Trophoblast cell (in vitro differentiated cells and primary cell): ENCODE measurements around the gene MAPT.
A peak's percentile ranks its signal among the peaks of the same experiment; 100 is the strongest.

Experiments used
- DNase-seq, 2 donors: peaks; one replicate each; pipeline ENCODE4 v3.0.0-alpha.2; 2016
- H2AFZ ChIP-seq: 2 replicates; pipeline ENCODE4 v1.6.1; 2013; ENCODE audit warnings: low read length, moderate library complexity, mild to moderate bottlenecking; ENCODE audit not compliant: insufficient read depth, poor library complexity
- H2AK5ac ChIP-seq: 2 replicates; pipeline ENCODE4 v1.6.1; 2013; ENCODE audit warnings: mild to moderate bottlenecking, low read length
- H2BK120ac ChIP-seq: 2 replicates; pipeline ENCODE4 v1.6.1; 2013; ENCODE audit warnings: low read length, mild to moderate bottlenecking, moderate library complexity; ENCODE audit not compliant: insufficient read depth, poor library complexity
- H2BK12ac ChIP-seq: 2 replicates; pipeline ENCODE4 v1.6.1; 2013; ENCODE audit warnings: mild to moderate bottlenecking, low read length, moderate library complexity
- H2BK5ac ChIP-seq: 2 replicates; pipeline ENCODE4 v1.6.1; 2013; ENCODE audit warnings: low read length, low read depth, moderate library complexity, mild to moderate bottlenecking; ENCODE audit not compliant: poor library complexity
- H3K14ac ChIP-seq: 2 replicates; pipeline ENCODE4 v1.6.1; 2013; ENCODE audit warnings: mild to moderate bottlenecking, low read length
- H3K18ac ChIP-seq: 2 replicates; pipeline ENCODE4 v1.6.1; 2013; ENCODE audit warnings: mild to moderate bottlenecking, low read length
- H3K23ac ChIP-seq: 2 replicates; pipeline ENCODE4 v1.6.1; 2013; ENCODE audit warnings: low read length
- H3K27ac ChIP-seq: 2 replicates; pipeline ENCODE4 v1.5.1; 2013; ENCODE audit warnings: low read depth, mild to moderate bottlenecking, inconsistent platforms, low read length, moderate library complexity
- H3K27me3 ChIP-seq: 2 replicates; pipeline ENCODE4 v1.6.1; 2013; ENCODE audit warnings: inconsistent platforms, mild to moderate bottlenecking, low read length, moderate library complexity; ENCODE audit not compliant: insufficient read depth
- H3K36me3 ChIP-seq, 2 experiments: 1 replicate in 1 of 2; 2 replicates in 1 of 2; pipeline ENCODE4 v1.6.1; 2013; ENCODE audit warnings: low read length in 2 of 2, mild to moderate bottlenecking in 2 of 2, moderate library complexity in 1 of 2; ENCODE audit not compliant: insufficient read depth in 2 of 2, control insufficient read depth in 1 of 2
- H3K4ac ChIP-seq: 2 replicates; pipeline ENCODE4 v1.6.1; 2013; ENCODE audit warnings: low read depth, mild to moderate bottlenecking, low read length, moderate library complexity
- H3K4me1 ChIP-seq, 2 experiments: 1 replicate in 1 of 2; 2 replicates in 1 of 2; pipeline ENCODE4 v1.6.1; 2013; ENCODE audit warnings: low read length in 2 of 2, mild to moderate bottlenecking in 2 of 2, moderate library complexity in 1 of 2; ENCODE audit not compliant: insufficient read depth in 2 of 2, control insufficient read depth in 1 of 2
- H3K4me2 ChIP-seq: 2 replicates; pipeline ENCODE4 v1.6.1; 2013; ENCODE audit warnings: inconsistent platforms, mild to moderate bottlenecking, low read length, moderate library complexity
- H3K4me3 ChIP-seq: 2 replicates; pipeline ENCODE4 v1.5.1; 2013; ENCODE audit warnings: mild to moderate bottlenecking, low read depth, low read length, inconsistent platforms
- H3K79me1 ChIP-seq: one replicate; pipeline ENCODE4 v1.6.1; 2013; ENCODE audit warnings: low read length
- H3K79me2 ChIP-seq: 2 replicates; pipeline ENCODE4 v1.6.1; 2013; ENCODE audit warnings: low read length, mild to moderate bottlenecking; ENCODE audit not compliant: control insufficient read depth, insufficient read depth, poor library complexity
- H3K9ac ChIP-seq: 2 replicates; pipeline ENCODE4 v1.6.1; 2013; ENCODE audit warnings: mild to moderate bottlenecking, low read length
- H3K9me3 ChIP-seq: 2 replicates; pipeline ENCODE4 v1.6.1; 2013; ENCODE audit warnings: low read depth, mild to moderate bottlenecking, control low read depth, inconsistent platforms, low read length; ENCODE audit not compliant: insufficient read depth
- H4K12ac ChIP-seq: 2 replicates; pipeline ENCODE4 v1.6.1; 2013; ENCODE audit warnings: low read depth, mild to moderate bottlenecking, low read length, moderate library complexity
- H4K8ac ChIP-seq: 2 replicates; pipeline ENCODE4 v1.6.1; 2013; ENCODE audit warnings: low read depth, mild to moderate bottlenecking, low read length, moderate library complexity
- H4K91ac ChIP-seq: one replicate; pipeline ENCODE4 v1.6.1; 2013; ENCODE audit warnings: low read depth, mild to moderate bottlenecking, low read length, moderate library complexity
- WGBS: extraction: QIAGEN DNeasy Blood & Tissue Kit; methylation state at CpG from one replicate; pipeline ENCODE4 v1.1.7; 2013; ENCODE audit warnings: missing lambda C conversion rate; ENCODE audit not compliant: insufficient read length, insufficient coverage; ENCODE audit errors: extremely low coverage; 5-methylcytosine and 5-hydroxymethylcytosine counted together

Gene MAPT

GRCh38 chr17:46025060-46025459, 130.7 kb downstream of the MAPT start:
- Histone ChIP-seq H3K4me3 (no peak overlapping the region), H3K36me3 (peaks cover 39 to 56% of the 10 kb centered on the region in 2 experiments), H3K9ac (no peak overlapping the region), H2BK12ac (no peak overlapping the region), H2BK5ac (no peak overlapping the region), H3K4ac (no peak overlapping the region), H3K4me1 (no peaks in the 10 kb centered on the region), H3K79me2 (no peaks in the 10 kb centered on the region), H3K79me1 (no peaks in the 10 kb centered on the region), H2BK120ac (no peak overlapping the region), H3K9me3 (peaks cover 3% of the 10 kb centered on the region), H3K27me3 (no peaks in the 10 kb centered on the region), H2AFZ (no peak overlapping the region), H2AK5ac (no peak overlapping the region), H3K4me2 (no peak overlapping the region), H3K18ac (no peak overlapping the region), H4K12ac (no peak overlapping the region), H4K91ac (no peak overlapping the region), H3K27ac (no peak overlapping the region), H3K14ac (no peak overlapping the region), H3K23ac (no peak overlapping the region), H4K8ac (no peak overlapping the region)
- no peak for DNase-seq
- no CpG with 5 or more reads among the region's 10 CpGs for WGBS

GRCh38 chr17:46025510-46026165, 131.3 kb downstream of the MAPT start:
- no CpG with 5 or more reads among the region's 8 CpGs for WGBS
- Histone ChIP-seq H3K79me1 (no peaks in the 10 kb centered on the region), H2BK5ac (no peak overlapping the region), H4K8ac (no peak overlapping the region), H2BK120ac (no peak overlapping the region), H3K79me2 (no peaks in the 10 kb centered on the region), H3K27ac (no peak overlapping the region), H3K36me3 (peaks cover 40 to 58% of the 10 kb centered on the region in 2 experiments), H3K18ac (no peak overlapping the region), H3K4ac (no peak overlapping the region), H2BK12ac (no peak overlapping the region), H3K14ac (no peak overlapping the region), H3K4me2 (no peak overlapping the region), H3K9me3 (peaks cover 2% of the 10 kb centered on the region), H4K12ac (no peak overlapping the region), H3K4me1 (no peaks in the 10 kb centered on the region), H3K4me3 (peak overlapping the region; percentile 27), H3K9ac (no peak overlapping the region), H3K27me3 (no peaks in the 10 kb centered on the region), H3K23ac (peak overlapping the region; percentile 64), H2AFZ (no peak overlapping the region), H4K91ac (no peak overlapping the region), H2AK5ac (no peak overlapping the region)
- DNase-seq = no peak

DNA sequence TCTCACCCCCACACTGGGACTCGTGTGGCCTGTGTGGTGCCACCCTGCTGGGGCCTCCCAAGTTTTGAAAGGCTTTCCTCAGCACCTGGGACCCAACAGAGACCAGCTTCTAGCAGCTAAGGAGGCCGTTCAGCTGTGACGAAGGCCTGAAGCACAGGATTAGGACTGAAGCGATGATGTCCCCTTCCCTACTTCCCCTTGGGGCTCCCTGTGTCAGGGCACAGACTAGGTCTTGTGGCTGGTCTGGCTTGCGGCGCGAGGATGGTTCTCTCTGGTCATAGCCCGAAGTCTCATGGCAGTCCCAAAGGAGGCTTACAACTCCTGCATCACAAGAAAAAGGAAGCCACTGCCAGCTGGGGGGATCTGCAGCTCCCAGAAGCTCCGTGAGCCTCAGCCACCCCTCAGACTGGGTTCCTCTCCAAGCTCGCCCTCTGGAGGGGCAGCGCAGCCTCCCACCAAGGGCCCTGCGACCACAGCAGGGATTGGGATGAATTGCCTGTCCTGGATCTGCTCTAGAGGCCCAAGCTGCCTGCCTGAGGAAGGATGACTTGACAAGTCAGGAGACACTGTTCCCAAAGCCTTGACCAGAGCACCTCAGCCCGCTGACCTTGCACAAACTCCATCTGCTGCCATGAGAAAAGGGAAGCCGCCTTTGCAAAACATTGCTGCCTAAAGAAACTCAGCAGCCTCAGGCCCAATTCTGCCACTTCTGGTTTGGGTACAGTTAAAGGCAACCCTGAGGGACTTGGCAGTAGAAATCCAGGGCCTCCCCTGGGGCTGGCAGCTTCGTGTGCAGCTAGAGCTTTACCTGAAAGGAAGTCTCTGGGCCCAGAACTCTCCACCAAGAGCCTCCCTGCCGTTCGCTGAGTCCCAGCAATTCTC, 132.1 kb downstream of the MAPT start:
- no peak overlapping the region for H3K14ac ChIP-seq
- peaks cover 47 to 62% of the 10 kb centered on the region in 2 experiments for H3K36me3 ChIP-seq
- peaks cover 2% of the 10 kb centered on the region for H3K9me3 ChIP-seq
- H2AFZ ChIP-seq = no peak overlapping the region
- H3K27me3 ChIP-seq = no peaks in the 10 kb centered on the region
- H3K27ac ChIP-seq = no peak overlapping the region
- H3K9ac ChIP-seq = no peak overlapping the region
- no peaks in the 10 kb centered on the region for H3K79me1 ChIP-seq
- no peak overlapping the region for H3K4me3 ChIP-seq
- H3K4me1 ChIP-seq = no peaks in the 10 kb centered on the region
- WGBS = no CpG with 5 or more reads among the region's 17 CpGs
- H2BK120ac ChIP-seq = no peak overlapping the region
- no peak overlapping the region for H2BK12ac ChIP-seq
- no peak overlapping the region for H4K91ac ChIP-seq
- H2AK5ac ChIP-seq = no peak overlapping the region
- H3K18ac ChIP-seq = no peak overlapping the region
- H3K23ac ChIP-seq = no peak overlapping the region
- no peak overlapping the region for H4K8ac ChIP-seq
- no peak overlapping the region for H3K4me2 ChIP-seq
- no peak overlapping the region for H2BK5ac ChIP-seq
- no peak overlapping the region for H3K4ac ChIP-seq
- no peak overlapping the region for H4K12ac ChIP-seq
- DNase-seq = no peak
- no peaks in the 10 kb centered on the region for H3K79me2 ChIP-seq

GRCh38 chr17:46027048-46027975, 133.0 kb downstream of the MAPT start:
- Histone ChIP-seq H3K4me3 (no peak overlapping the region), H3K27me3 (no peaks in the 10 kb centered on the region), H4K12ac (no peak overlapping the region), H2BK5ac (no peak overlapping the region), H2BK12ac (no peak overlapping the region), H3K4me2 (no peak overlapping the region), H3K9me3 (peaks cover 2% of the 10 kb centered on the region), H3K18ac (no peak overlapping the region), H2AFZ (no peak overlapping the region), H3K4me1 (no peaks in the 10 kb centered on the region), H4K91ac (no peak overlapping the region), H3K79me1 (no peaks in the 10 kb centered on the region), H3K79me2 (no peaks in the 10 kb centered on the region), H2AK5ac (no peak overlapping the region), H3K4ac (no peak overlapping the region), H3K36me3 (peaks cover 54 to 71% of the 10 kb centered on the region in 2 experiments), H4K8ac (no peak overlapping the region), H2BK120ac (no peak overlapping the region), H3K27ac (no peak overlapping the region), H3K9ac (no peak overlapping the region), H3K23ac (no peak overlapping the region), H3K14ac (no peak overlapping the region)
- DNase-seq = no peak
- no CpG with 5 or more reads among the region's 12 CpGs for WGBS
